ENCODE measurements around the gene ACSL6.

DNA sequence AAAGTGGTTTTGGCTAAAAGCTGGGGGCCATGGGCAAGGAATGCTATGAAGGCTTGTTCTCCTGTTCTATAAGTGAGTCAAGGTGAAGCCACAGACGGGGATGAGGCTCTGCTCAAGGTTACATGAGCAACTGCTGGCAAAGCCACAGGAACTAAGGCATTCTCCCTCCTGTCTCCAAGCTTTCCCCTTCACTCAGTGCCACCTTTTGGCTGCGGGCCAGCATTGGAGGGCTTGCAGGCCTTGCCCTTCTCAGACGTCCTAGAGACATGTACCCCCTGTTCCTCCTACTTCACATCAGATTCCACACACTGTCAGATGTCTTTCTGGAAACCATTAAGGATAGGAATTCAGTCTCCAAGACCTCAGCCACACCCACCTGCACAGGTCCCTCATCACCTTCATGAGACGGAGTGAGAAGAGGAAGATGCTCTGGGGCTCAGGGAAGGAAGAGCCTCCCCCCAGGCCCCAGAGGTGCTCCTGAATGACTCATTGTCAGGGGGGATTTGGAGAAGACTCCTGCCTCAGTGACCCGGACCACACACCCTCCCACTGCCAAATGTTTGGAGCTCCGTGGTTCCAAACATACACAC, 45.5 kb downstream of the ACSL6 start:
- TF ChIP-seq, protein P1, sequence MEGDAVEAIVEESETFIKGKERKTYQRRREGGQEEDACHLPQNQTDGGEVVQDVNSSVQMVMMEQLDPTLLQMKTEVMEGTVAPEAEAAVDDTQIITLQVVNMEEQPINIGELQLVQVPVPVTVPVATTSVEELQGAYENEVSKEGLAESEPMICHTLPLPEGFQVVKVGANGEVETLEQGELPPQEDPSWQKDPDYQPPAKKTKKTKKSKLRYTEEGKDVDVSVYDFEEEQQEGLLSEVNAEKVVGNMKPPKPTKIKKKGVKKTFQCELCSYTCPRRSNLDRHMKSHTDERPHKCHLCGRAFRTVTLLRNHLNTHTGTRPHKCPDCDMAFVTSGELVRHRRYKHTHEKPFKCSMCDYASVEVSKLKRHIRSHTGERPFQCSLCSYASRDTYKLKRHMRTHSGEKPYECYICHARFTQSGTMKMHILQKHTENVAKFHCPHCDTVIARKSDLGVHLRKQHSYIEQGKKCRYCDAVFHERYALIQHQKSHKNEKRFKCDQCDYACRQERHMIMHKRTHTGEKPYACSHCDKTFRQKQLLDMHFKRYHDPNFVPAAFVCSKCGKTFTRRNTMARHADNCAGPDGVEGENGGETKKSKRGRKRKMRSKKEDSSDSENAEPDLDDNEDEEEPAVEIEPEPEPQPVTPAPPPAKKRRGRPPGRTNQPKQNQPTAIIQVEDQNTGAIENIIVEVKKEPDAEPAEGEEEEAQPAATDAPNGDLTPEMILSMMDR (conservative IDR thresholded peaks at IDR 0.05; ENCODE audit: low read length), result no peak
- no peak for TF ChIP-seq EZH2phosphoT487 (IDR thresholded peaks at IDR 0.05; ENCODE audit: borderline replicate concordance)

Data from Loucy (cell line).